Gastrocnemius medialis (tissue), 4 donors: ENCODE data around the gene PLA2G4D. TPM values are rescaled to one million over a fixed set of nuclear protein-coding genes. Genes with fewer than 3 reads are reported as not detected.

ENCODE experiments used
- ATAC-seq, 2 donors: fragments of 150-250 bp; one replicate each; pipeline ENCODE4 v1.9.1; 2016
- DNase-seq, 2 donors: peaks; one replicate each; pipeline ENCODE4 v3.0.0-alpha.2; 2019
- H3K27ac ChIP-seq, 4 donors: fragments of 200-600 bp; sonication (generic); 1 replicate in 1 of 4; 2 replicates in 3 of 4; pipeline ENCODE4 v1.5.1; 2016 to 2018; ENCODE audit warnings: mild to moderate bottlenecking in 2 of 4, moderate library complexity in 1 of 4
- H3K27me3 ChIP-seq, 3 donors: fragments of 200-600 bp; sonication (generic) in 2 of 3; 1 replicate in 1 of 3; 2 replicates in 2 of 3; pipeline versions ENCODE4 v1.5.1 to v1.6.0; 2016 to 2019; ENCODE audit warnings: mild to moderate bottlenecking in 1 of 3, moderate library complexity in 1 of 3
- H3K36me3 ChIP-seq, 2 donors: fragments of 200-600 bp; sonication (generic) in 1 of 2; one replicate each; pipeline ENCODE4 v1.5.1; 2017 to 2018
- H3K4me1 ChIP-seq, 2 donors: fragments of 200-600 bp; sonication (generic) in 1 of 2; one replicate each; pipeline ENCODE4 v1.5.1; 2016 to 2017; ENCODE audit warnings: mild to moderate bottlenecking in 2 of 2
- H3K4me3 ChIP-seq, 4 donors: fragments of 200-600 bp; sonication (generic) in 3 of 4; 1 replicate in 1 of 4; 2 replicates in 3 of 4; pipeline ENCODE4 v1.5.1; 2016 to 2019; ENCODE audit warnings: mild to moderate bottlenecking in 2 of 4
- H3K9me3 ChIP-seq, 3 donors: fragments of 200-600 bp; sonication (generic) in 2 of 3; 1 replicate in 1 of 3; 2 replicates in 2 of 3; pipeline ENCODE4 v1.5.1; 2016 to 2019
- CTCF ChIP-seq, 5 experiments: fragments of 450-650 bp in 3 of 5; fragments of 200-600 bp in 2 of 5; sonication (generic) in 2 of 5; IDR thresholded peaks in 4 of 5; conservative IDR thresholded peaks in 1 of 5; 1 replicate in 4 of 5; 2 replicates in 1 of 5; pipeline ENCODE4 v1.5.1; 2016 to 2019; ENCODE audit warnings: antibody characterized with exemption in 5 of 5, mild to moderate bottlenecking in 3 of 5, moderate library complexity in 3 of 5
- POLR2A ChIP-seq, 2 donors: fragments of 450-650 bp; IDR thresholded peaks; one replicate each; pipeline ENCODE4 v1.6.1; 2017; ENCODE audit warnings: antibody characterized with exemption in 2 of 2, mild to moderate bottlenecking in 2 of 2, moderate library complexity in 2 of 2
- in situ Hi-C, 4 donors: fragments of 200-750 bp; cut with MboI; loops; one replicate each; pipeline versions ENCODE4 v1.15.0 to v1.8.0; 2017; ENCODE audit warnings: low sequenced_read_pairs in 4 of 4
- intact Hi-C: fragments of 100-400 bp; cut with DNase I; formaldehyde crosslinking; loops from one replicate; pipeline ENCODE4 v1.15.1; 2023; ENCODE audit warnings: low total_unique reads
- total RNA-seq, 4 donors: library from RNA; depleted of rRNA; stranded (reverse); fragments of >200 nt; gene quantifications; one replicate each; pipeline versions ENCODE4 v1.1.0 to v1.2.3, GENCODE V29; 2016

The PLA2G4D gene
- total RNA-seq, 4 donors from 2014 or later = 0.10 TPM; not detected in 3

- no peaks in the 10 kb centered on the region for H3K9me3 ChIP-seq
- TF ChIP-seq POLR2A (IDR thresholded peaks at IDR 0.05) (no peak), CTCF (IDR thresholded peaks at IDR 0.05 in 4 of 5, conservative IDR thresholded peaks at IDR 0.05 in 1 of 5) (no peak)
- in situ Hi-C loops (no loop called here), intact Hi-C loops (no loop called here)
- H3K4me3 ChIP-seq = no peak overlapping the region
- H3K36me3 ChIP-seq = no peaks in the 10 kb centered on the region
- H3K27ac ChIP-seq = no peak overlapping the region
- H3K27me3 ChIP-seq = no peaks in the 10 kb centered on the region
- H3K4me1 ChIP-seq = no peaks in the 10 kb centered on the region
- DNase-seq (no peak), ATAC-seq (no peak)
Measured at GRCh38 chr15:42102646-42103235, 8.4 kb upstream of the PLA2G4D start.

- TF ChIP-seq CTCF (IDR thresholded peaks at IDR 0.05 in 4 of 5, conservative IDR thresholded peaks at IDR 0.05 in 1 of 5) (no peak), POLR2A (IDR thresholded peaks at IDR 0.05) (no peak)
- no peaks in the 10 kb centered on the region for H3K9me3 ChIP-seq
- ATAC-seq (no peak), DNase-seq (no peak)
- in situ Hi-C loops = no loop called here
- H3K4me1 ChIP-seq = no peaks in the 10 kb centered on the region
- no peak overlapping the region for H3K4me3 ChIP-seq
- H3K27ac ChIP-seq = no peak overlapping the region
- intact Hi-C loops = no loop called here
- no peaks in the 10 kb centered on the region for H3K36me3 ChIP-seq
- no peaks in the 10 kb centered on the region for H3K27me3 ChIP-seq
Measured at GRCh38 chr15:42101861-42102260, 7.5 kb upstream of the PLA2G4D start.

- in situ Hi-C loops (no loop called here), intact Hi-C loops (no loop called here)
- no peaks in the 10 kb centered on the region for H3K9me3 ChIP-seq
- no peaks in the 10 kb centered on the region for H3K27me3 ChIP-seq
- H3K4me3 ChIP-seq = no peak overlapping the region
- no peak overlapping the region for H3K27ac ChIP-seq
- no peaks in the 10 kb centered on the region for H3K36me3 ChIP-seq
- no peak for TF ChIP-seq POLR2A (IDR thresholded peaks at IDR 0.05)
- DNase-seq (no peak), ATAC-seq (no peak)
- no peaks in the 10 kb centered on the region for H3K4me1 ChIP-seq
Measured at GRCh38 chr15:42100021-42100800, 5.8 kb upstream of the PLA2G4D start.

GRCh38 chr15:42097018-42097417, 2.7 kb upstream of the PLA2G4D start:
- H3K27ac ChIP-seq = no peak overlapping the region
- H3K4me1 ChIP-seq = peaks cover 0 to 7% of the 10 kb centered on the region in 2 donors
- intact Hi-C loops = no loop called here
- H3K4me3 ChIP-seq = no peak overlapping the region
- no peak for DNase-seq
- ATAC-seq = no peak
- no peaks in the 10 kb centered on the region for H3K27me3 ChIP-seq
- H3K9me3 ChIP-seq = no peaks in the 10 kb centered on the region
- in situ Hi-C loops = no loop called here
- H3K36me3 ChIP-seq = no peaks in the 10 kb centered on the region
- no peak for TF ChIP-seq CTCF (IDR thresholded peaks at IDR 0.05 in 4 of 5, conservative IDR thresholded peaks at IDR 0.05 in 1 of 5)
- no peak for TF ChIP-seq POLR2A (IDR thresholded peaks at IDR 0.05)

GRCh38 chr15:42093966-42094365, 396 bp downstream of the PLA2G4D start:
- no peaks in the 10 kb centered on the region for H3K27me3 ChIP-seq
- no peaks in the 10 kb centered on the region for H3K36me3 ChIP-seq
- in situ Hi-C loops = no loop called here

More at GRCh38 chr15:42093966-42094365, 396 bp downstream of the PLA2G4D start:
- intact Hi-C loops = no loop called here
- ATAC-seq (no peak), DNase-seq (no peak)
- no peak for TF ChIP-seq POLR2A (IDR thresholded peaks at IDR 0.05)
- no peak for TF ChIP-seq CTCF (IDR thresholded peaks at IDR 0.05 in 4 of 5, conservative IDR thresholded peaks at IDR 0.05 in 1 of 5)
- Histone ChIP-seq H3K9me3 (no peaks in the 10 kb centered on the region), H3K4me1 (peaks cover 0 to 7% of the 10 kb centered on the region in 2 donors), H3K4me3 (no peak overlapping the region), H3K27ac (no peak overlapping the region)
